ENCODE data around the gene UMAD1.

UMAD1 gene

DNA sequence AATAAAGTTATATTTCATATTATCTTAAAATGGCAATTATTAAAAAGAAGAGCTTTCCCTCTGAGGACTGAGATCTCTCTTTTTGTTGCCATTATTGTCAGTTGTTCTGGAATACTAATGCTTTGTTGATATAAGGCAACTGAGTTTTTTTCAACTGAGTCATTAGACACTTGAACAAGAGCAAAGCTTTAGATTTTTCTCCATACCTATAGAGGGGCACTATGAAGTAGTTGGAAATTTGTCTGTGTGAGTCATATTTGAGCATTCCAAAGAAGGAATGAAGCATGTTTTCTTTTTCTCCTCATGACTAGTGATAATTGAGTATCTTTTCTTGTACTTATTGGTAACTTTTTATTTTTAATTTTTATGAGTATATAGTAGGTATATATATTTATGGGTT, 53.3 kb downstream of the UMAD1 start:
- no peak for DNase-seq
- TF ChIP-seq GATA1 (IDR thresholded peaks at IDR 0.05; ENCODE audit: low read depth, low read length) (no peak), POLR2A (IDR thresholded peaks at IDR 0.05; ENCODE audit: low read length) (no peak)

DNA sequence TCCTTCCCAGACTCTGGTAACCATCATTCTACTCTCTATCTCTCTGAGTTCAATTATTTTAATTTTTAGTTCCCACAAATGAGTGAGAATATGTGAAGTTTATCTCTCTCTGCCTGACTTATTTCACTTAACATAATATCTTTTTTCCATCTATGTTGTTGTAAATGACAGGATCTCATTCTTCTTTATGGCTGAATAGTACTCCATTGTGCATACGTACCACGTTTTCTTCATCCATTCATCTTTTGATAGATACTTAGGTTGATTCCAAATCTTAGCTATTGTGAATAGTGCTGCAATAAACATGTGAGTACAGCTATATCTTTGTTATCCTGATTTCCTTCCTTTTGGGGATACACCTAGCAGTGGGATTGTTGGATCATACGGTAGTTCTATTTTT, 54.0 kb downstream of the UMAD1 start:
- no peak for DNase-seq
- TF ChIP-seq GATA1 (IDR thresholded peaks at IDR 0.05; ENCODE audit: low read depth, low read length) (no peak), POLR2A (IDR thresholded peaks at IDR 0.05; ENCODE audit: low read length) (no peak)

DNA sequence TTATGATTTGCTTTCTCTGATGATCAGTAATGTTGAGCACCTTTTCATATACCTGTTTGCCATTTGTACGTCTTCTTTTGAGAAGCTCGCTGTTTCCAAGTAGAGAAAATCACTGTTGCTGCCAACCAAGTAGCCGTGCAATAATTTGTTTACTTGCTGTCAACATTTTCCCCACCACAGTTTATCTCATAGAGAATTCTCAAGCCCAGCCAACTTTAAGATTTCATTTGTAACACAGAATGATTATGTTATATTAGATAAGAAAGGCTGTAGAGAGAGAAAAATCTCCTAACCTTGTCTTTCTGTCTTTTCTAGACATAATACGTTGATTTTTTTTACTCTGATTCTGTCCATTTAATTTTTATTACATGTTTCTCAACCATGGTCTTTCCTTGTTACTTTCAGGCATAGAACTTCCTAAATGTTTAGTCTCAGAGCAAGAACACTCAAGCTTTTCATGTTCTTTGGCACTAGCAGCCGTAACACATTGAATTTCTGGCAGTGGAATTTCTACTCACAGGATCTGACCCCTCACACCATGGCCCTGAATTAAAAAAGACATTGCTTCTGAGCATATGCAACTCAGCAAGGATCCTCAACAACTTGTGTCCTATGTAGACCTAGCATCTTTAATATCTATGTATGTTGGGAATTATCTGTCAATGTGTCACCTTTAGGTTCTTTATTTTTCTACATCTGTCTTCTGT, 54.7 kb downstream of the UMAD1 start:
- TF ChIP-seq POLR2A (IDR thresholded peaks at IDR 0.05; ENCODE audit: low read length) (no peak), GATA1 (IDR thresholded peaks at IDR 0.05; ENCODE audit: low read depth, low read length) (no peak)
- DNase-seq: no peak

DNA sequence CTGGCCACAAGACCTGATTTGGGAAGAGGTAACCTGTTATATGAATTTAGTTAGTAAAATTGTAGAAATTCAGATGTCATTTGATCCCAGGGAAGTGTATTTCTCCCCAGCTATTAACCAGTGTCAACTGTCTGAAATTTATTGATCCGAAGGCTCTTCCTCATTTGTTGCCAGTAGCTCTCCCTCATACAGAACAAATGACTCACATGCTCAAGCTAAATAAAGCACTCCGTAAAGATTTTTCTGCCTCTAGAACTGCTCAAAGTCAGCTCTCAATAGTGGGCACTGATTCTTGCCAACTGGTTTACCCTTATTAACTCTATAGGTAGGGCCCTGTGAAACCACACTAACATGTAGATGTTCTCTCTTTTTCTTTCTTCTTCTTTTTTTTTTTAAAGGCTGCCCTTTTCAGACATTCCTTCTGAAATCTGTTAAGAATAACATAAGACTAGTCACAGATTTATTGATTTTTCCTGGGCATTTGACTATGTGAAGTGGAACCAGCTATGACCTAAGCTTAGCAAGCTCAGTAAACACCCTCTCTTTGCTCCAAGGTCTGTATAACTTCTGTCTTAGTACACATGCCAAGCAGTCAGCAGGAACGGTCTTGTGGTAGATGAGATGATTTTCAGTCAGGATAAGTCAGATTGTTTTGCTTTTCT, 56.0 kb downstream of the UMAD1 start:
- no peak for DNase-seq
- TF ChIP-seq GATA1 (IDR thresholded peaks at IDR 0.05; ENCODE audit: low read depth, low read length) (no peak), POLR2A (IDR thresholded peaks at IDR 0.05; ENCODE audit: low read length) (no peak)

GRCh38 chr7:7698930-7699329, 58.4 kb downstream of the UMAD1 start:
- TF ChIP-seq POLR2A (IDR thresholded peaks at IDR 0.05; ENCODE audit: low read length) (no peak), GATA1 (IDR thresholded peaks at IDR 0.05; ENCODE audit: low read depth, low read length) (no peak)

GRCh38 chr7:7699380-7699779, 58.8 kb downstream of the UMAD1 start:
- TF ChIP-seq POLR2A (IDR thresholded peaks at IDR 0.05; ENCODE audit: low read length) (no peak), GATA1 (IDR thresholded peaks at IDR 0.05; ENCODE audit: low read depth, low read length) (no peak)
- no peak for DNase-seq

More at GRCh38 chr7:7698930-7699329, 58.4 kb downstream of the UMAD1 start:
- no peak for DNase-seq

- DNase-seq: no peak
- TF ChIP-seq GATA1 (IDR thresholded peaks at IDR 0.05; ENCODE audit: low read depth, low read length): no peak
- no peak for TF ChIP-seq POLR2A (IDR thresholded peaks at IDR 0.05; ENCODE audit: low read length)
These were observed 59.4 kb downstream of the UMAD1 start for GRCh38 chr7:7699970-7700369.

DNA sequence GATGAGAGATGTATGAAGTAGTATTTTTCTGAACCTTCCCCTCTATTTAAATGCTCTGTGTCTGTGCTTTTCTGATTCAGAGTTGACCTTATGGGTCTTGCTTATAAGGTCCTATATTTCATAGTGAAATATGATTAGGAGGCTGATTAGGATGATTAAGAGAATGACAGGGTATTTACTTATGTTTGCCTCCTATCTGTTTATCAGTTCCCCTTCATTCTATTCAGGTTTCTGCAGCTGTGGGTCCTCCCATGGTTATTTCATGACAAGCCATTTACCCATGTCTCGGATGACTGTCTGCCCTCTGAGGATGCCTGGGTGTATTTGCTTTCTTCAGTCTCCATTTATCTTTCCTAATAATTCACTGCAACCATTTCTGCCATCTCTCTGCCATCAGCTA, 61.0 kb downstream of the UMAD1 start:
- no peak for DNase-seq
- no peak for TF ChIP-seq GATA1 (IDR thresholded peaks at IDR 0.05; ENCODE audit: low read depth, low read length)
- no peak for TF ChIP-seq POLR2A (IDR thresholded peaks at IDR 0.05; ENCODE audit: low read length)

- no peak for DNase-seq
- no peak for TF ChIP-seq POLR2A (IDR thresholded peaks at IDR 0.05; ENCODE audit: low read length)
- TF ChIP-seq GATA1 (IDR thresholded peaks at IDR 0.05; ENCODE audit: low read depth, low read length): no peak
These were observed 62.3 kb downstream of the UMAD1 start for GRCh38 chr7:7702826-7703225.

DNA sequence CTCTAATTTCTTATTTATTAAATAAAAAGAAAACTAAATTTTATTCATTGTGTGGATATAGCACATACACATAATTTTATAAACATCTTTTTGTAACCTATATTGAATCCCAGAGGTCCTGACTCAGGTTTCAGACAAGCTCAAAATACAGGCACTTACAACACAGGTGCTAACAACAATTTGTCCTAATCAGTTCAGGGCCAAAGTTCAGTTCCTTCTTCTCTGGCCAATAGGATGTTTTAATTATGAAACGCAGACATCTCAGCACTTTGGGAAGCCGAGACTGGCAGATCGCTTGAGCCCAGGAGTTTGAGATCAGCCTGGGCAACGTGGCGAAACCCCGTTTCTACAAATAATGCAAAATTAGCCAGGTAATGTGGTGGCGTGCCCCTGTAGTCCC, 62.9 kb downstream of the UMAD1 start:
- TF ChIP-seq POLR2A (IDR thresholded peaks at IDR 0.05; ENCODE audit: low read length): no peak
- no peak for TF ChIP-seq GATA1 (IDR thresholded peaks at IDR 0.05; ENCODE audit: low read depth, low read length)
- DNase-seq: no peak

DNA sequence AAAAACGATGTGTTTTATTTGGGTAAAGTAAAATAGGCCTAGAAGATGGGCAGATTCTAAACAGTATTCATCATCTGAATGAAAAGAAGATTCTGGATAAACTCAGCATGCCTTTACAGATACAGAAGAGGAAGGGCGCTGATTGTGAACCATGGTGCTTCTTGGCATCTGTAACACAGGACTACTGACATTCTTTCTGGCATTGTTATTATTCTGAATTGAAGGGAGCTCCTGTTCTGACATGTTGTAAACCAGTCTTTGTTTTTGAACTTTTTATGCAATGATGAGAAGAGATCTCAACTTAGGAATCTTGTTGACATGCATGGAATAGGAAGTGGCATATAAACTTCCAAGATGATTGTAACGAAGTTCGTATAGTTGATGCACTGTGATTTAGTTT, 64.3 kb downstream of the UMAD1 start:
- DNase-seq: no peak
- TF ChIP-seq GATA1 (IDR thresholded peaks at IDR 0.05; ENCODE audit: low read depth, low read length): no peak
- TF ChIP-seq POLR2A (IDR thresholded peaks at IDR 0.05; ENCODE audit: low read length): no peak

- TF ChIP-seq POLR2A (IDR thresholded peaks at IDR 0.05; ENCODE audit: low read length): no peak
- TF ChIP-seq GATA1 (IDR thresholded peaks at IDR 0.05; ENCODE audit: low read depth, low read length): no peak
These were observed 64.8 kb downstream of the UMAD1 start for GRCh38 chr7:7705318-7705717.

DNA sequence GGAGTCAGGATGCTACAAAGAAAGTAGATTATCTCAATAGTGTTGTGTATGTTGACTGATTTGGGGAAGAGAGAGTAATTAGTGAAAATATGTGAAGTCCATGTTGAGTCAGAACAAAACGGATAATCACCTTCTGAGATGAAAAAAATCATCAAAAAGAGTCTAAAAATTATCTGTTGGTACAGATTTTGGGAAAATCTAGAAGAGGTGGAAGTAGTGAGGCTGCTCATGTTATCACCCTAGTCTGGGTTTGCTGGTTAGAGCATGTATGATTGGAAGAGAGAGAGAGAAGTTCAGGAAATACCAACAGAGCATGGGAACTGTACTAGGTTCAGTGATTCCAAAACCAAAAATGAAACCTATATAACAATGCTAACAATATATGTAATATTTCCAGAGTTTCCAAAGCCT, 65.6 kb downstream of the UMAD1 start:
- no peak for DNase-seq
- TF ChIP-seq GATA1 (IDR thresholded peaks at IDR 0.05; ENCODE audit: low read depth, low read length): no peak
- TF ChIP-seq POLR2A (IDR thresholded peaks at IDR 0.05; ENCODE audit: low read length): no peak

More at GRCh38 chr7:7705318-7705717, 64.8 kb downstream of the UMAD1 start:
- DNase-seq: no peak

GRCh38 chr7:7706556-7707172, 66.1 kb downstream of the UMAD1 start:
- no peak for DNase-seq
- TF ChIP-seq POLR2A (IDR thresholded peaks at IDR 0.05; ENCODE audit: low read length) (no peak), GATA1 (IDR thresholded peaks at IDR 0.05; ENCODE audit: low read depth, low read length) (no peak)

- no peak for DNase-seq
- TF ChIP-seq GATA1 (IDR thresholded peaks at IDR 0.05; ENCODE audit: low read depth, low read length) (no peak), POLR2A (IDR thresholded peaks at IDR 0.05; ENCODE audit: low read length) (no peak)
These were observed 66.7 kb downstream of the UMAD1 start for GRCh38 chr7:7707246-7707645.
